ENCODE data around the gene CAVIN1. TPM values are rescaled to one million over a fixed set of nuclear protein-coding genes. Genes with fewer than 3 reads are reported as not detected.

Gene CAVIN1
- total and polyA plus RNA-seq, 2 donors (not counting 3 experiments of a cell fraction or from before 2014, with no cell fraction given): 303 to 663 TPM

DNA sequence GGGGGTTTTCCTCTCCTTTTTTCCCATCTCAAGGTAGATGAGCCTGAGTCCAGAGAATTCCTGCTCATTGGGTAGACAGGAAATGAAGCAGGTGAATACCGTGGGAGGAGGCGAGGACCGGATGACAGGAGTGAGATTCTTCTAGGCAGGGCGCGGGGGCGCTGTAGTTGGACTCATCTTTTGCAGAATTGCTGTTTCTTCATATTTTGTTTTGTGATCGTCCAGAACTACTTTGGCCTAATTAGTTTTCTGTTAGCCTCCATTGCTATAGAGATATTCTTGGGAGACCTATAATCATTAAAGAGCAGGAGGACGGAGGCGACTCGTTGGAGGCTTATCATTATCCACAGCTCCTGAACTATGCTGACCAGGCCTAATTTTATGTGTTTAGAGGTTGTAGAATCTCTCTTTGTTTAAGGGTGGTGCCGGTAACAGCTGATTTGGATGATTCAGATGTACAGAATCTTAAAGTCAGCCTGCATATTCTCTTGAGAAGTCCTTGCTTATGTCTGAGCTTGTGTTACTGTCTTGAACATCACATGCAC is 36.3 kb upstream of the CAVIN1 start:
- Histone ChIP-seq H3K9ac (replicated peaks; ENCODE audit: extremely low read depth, insufficient read depth, low read length) (peak overlapping the region; percentile 66), H3K36me3 (ENCODE audit: control insufficient read depth in 2 of 2, extremely low read depth in 1 of 2, insufficient read depth in 2 of 2, low read length in 2 of 2) (peaks cover 0 to 2% of the 10 kb centered on the region in 2 experiments), H3K4me3 (replicated peaks in 1 of 3; ENCODE audit: insufficient read depth in 1 of 3, low read depth in 1 of 3, low read length in 3 of 3) (peak overlapping the region; percentile 67 to 80 (median 78)), H3K9me1 (replicated peaks; ENCODE audit: control insufficient read depth, extremely low read depth, insufficient read depth, low read length) (no peaks in the 10 kb centered on the region), H3K4me2 (ENCODE audit: insufficient read depth, low read length) (peak overlapping the region; percentile 92), H3K9me3 (replicated peaks; ENCODE audit: control insufficient read depth, insufficient read depth, low read length) (no peaks in the 10 kb centered on the region), H3K79me2 (ENCODE audit: control insufficient read depth, insufficient read depth, low read length) (peaks cover 8% of the 10 kb centered on the region), H3K27ac (ENCODE audit: insufficient read depth, low read depth, low read length) (peak overlapping the region; percentile 51), H2AFZ (ENCODE audit: low read depth, low read length) (peak overlapping the region; percentile 79), H3K4me1 (ENCODE audit: control insufficient read depth, extremely low read depth, insufficient read depth, low read length) (peaks cover 37% of the 10 kb centered on the region), H4K20me1 (replicated peaks; ENCODE audit: control insufficient read depth, extremely low read depth, insufficient read depth, low read length) (peaks cover 2% of the 10 kb centered on the region), H3K27me3 (ENCODE audit: control insufficient read depth in 2 of 2, insufficient read depth in 2 of 2, low read length in 2 of 2) (no peaks in the 10 kb centered on the region)
- intact Hi-C loops (cut with micrococcal nuclease) (loop anchor here (2.0 to 5.0 kb wide), 2 partner anchors 17 to 52 kb away; no protein-coding TSS in a partner anchor), dilution Hi-C loops (cut with MboI; ENCODE audit: extremely low pct_ligation_motif_present, low sequenced_read_pairs) (no loop called here)
- BruUV-seq (replicated peaks): TSS peak; percentile 64
- TF ChIP-seq, protein P1, sequence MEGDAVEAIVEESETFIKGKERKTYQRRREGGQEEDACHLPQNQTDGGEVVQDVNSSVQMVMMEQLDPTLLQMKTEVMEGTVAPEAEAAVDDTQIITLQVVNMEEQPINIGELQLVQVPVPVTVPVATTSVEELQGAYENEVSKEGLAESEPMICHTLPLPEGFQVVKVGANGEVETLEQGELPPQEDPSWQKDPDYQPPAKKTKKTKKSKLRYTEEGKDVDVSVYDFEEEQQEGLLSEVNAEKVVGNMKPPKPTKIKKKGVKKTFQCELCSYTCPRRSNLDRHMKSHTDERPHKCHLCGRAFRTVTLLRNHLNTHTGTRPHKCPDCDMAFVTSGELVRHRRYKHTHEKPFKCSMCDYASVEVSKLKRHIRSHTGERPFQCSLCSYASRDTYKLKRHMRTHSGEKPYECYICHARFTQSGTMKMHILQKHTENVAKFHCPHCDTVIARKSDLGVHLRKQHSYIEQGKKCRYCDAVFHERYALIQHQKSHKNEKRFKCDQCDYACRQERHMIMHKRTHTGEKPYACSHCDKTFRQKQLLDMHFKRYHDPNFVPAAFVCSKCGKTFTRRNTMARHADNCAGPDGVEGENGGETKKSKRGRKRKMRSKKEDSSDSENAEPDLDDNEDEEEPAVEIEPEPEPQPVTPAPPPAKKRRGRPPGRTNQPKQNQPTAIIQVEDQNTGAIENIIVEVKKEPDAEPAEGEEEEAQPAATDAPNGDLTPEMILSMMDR (IDR thresholded peaks at IDR 0.05; ENCODE audit: extremely low read depth in 1 of 2, insufficient read depth in 1 of 2, low read depth in 1 of 2, low read length in 2 of 2): peak; percentile 12 to 28
- TF ChIP-seq GATA2 (IDR thresholded peaks at IDR 0.05; ENCODE audit: insufficient read depth, insufficient read length, low read depth, low read length): no peak
- CTCF ChIA-PET: interaction anchor here (1.0 to 1.6 kb wide), 13 partner anchors 9 to 279 kb away, joined by 3 to 9 read pairs (median 4); partner anchors contain the start of gene CAVIN1
- POLR2A ChIA-PET: no interaction called here
- FAIRE-seq: no peak
- no peak for DNase-seq (ENCODE audit: low read depth, low spot score)

DNA sequence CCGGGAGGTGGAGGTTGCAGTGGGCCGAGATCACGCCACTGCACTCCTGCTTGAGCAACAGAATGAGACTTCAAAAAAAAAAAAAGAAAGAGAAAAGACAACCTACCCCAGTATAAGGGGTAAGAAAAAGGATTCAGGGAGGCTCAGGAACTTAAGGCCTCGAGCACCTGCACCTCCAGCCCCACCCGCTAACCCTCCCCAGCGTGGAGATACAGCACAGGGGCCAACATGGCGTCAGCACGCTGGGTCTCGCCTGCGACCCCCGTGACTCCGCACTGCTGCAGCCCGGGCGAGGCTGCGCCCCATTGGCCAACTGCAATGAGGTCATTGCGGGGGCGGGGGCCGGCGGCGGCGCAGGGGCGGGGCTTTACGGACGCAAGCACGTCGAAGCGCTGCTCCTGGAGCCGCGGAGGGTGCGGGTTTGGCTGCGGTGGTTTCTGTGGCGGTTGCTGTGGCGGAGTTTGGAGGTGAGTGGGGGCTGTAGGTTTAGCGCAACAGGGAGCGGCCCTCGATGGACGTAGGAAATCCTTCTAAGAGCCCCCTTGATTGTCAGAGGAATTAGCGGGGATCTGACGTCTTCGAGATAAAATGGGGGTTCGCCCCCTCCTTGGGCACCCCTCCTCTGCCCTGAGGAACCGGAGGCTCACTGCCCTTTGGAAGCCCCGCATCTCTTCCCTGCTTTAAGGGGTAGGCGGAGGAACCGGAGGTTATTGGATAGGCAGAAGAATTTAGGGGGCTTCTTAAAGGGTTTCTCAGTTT is 35.6 kb upstream of the CAVIN1 start, which contains the start of gene ATP6V0A1:
Gene ATP6V0A1, plus strand, starts transcription at position 382 of the 759 bp plus-strand sequence. CDS start 2,017 bp downstream, outside the sequence.
- FAIRE-seq (peak; percentile 62), DNase-seq (ENCODE audit: low read depth, low spot score) (peak; percentile 91)
- Histone ChIP-seq H3K4me2 (ENCODE audit: insufficient read depth, low read length) (peak within 1 kb of the TSS; percentile 92), H4K20me1 (replicated peaks; ENCODE audit: control insufficient read depth, extremely low read depth, insufficient read depth, low read length) (peaks cover 2% of the 10 kb centered on the region), H3K4me1 (ENCODE audit: control insufficient read depth, extremely low read depth, insufficient read depth, low read length) (peaks cover 37% of the 10 kb centered on the region), H3K9ac (replicated peaks; ENCODE audit: extremely low read depth, insufficient read depth, low read length) (peak within 1 kb of the TSS; percentile 66), H2AFZ (ENCODE audit: low read depth, low read length) (peak within 1 kb of the TSS; percentile 79), H3K4me3 (replicated peaks in 1 of 3; ENCODE audit: insufficient read depth in 1 of 3, low read depth in 1 of 3, low read length in 3 of 3) (peak within 1 kb of the TSS; percentile 67 to 80 (median 78)), H3K9me3 (replicated peaks; ENCODE audit: control insufficient read depth, insufficient read depth, low read length) (no peaks in the 10 kb centered on the region), H3K9me1 (replicated peaks; ENCODE audit: control insufficient read depth, extremely low read depth, insufficient read depth, low read length) (no peaks in the 10 kb centered on the region), H3K27me3 (ENCODE audit: control insufficient read depth in 2 of 2, insufficient read depth in 2 of 2, low read length in 2 of 2) (no peaks in the 10 kb centered on the region), H3K79me2 (ENCODE audit: control insufficient read depth, insufficient read depth, low read length) (peaks cover 8% of the 10 kb centered on the region), H3K27ac (ENCODE audit: insufficient read depth, low read depth, low read length) (peak within 1 kb of the TSS; percentile 57), H3K36me3 (ENCODE audit: control insufficient read depth in 2 of 2, extremely low read depth in 1 of 2, insufficient read depth in 2 of 2, low read length in 2 of 2) (peaks cover 0 to 2% of the 10 kb centered on the region in 2 experiments)
- intact Hi-C loops (cut with micrococcal nuclease) (loop anchor here (2.0 to 5.0 kb wide), 2 partner anchors 16 to 51 kb away; no protein-coding TSS in a partner anchor), dilution Hi-C loops (cut with MboI; ENCODE audit: extremely low pct_ligation_motif_present, low sequenced_read_pairs) (no loop called here)
- CTCF ChIA-PET: interaction anchor here (1.0 to 1.6 kb wide), 7 partner anchors 17 to 147 kb away, joined by 3 to 9 read pairs (median 5); partner anchors contain the start of gene CAVIN1
- POLR2A ChIA-PET: no interaction called here
- no TSS peak for BruUV-seq (replicated peaks)
- TF ChIP-seq EZH2 (IDR thresholded peaks at IDR 0.05; ENCODE audit: borderline replicate concordance, low read depth, low read length, severe bottlenecking) (no peak), MYC (IDR thresholded peaks at IDR 0.05; ENCODE audit: low read depth, low read length) (peak; percentile 63), GATA2 (IDR thresholded peaks at IDR 0.05; ENCODE audit: insufficient read depth, insufficient read length, low read depth, low read length) (no peak), JUN (IDR thresholded peaks at IDR 0.05; ENCODE audit: borderline replicate concordance, insufficient read depth, insufficient read length, low read depth) (no peak), POLR2A (IDR thresholded peaks at IDR 0.05; ENCODE audit: low read depth, low read length) (peak; percentile 79), FOS (IDR thresholded peaks at IDR 0.05; ENCODE audit: borderline replicate concordance, insufficient read depth, low read length) (no peak), POLR2AphosphoS5 (IDR thresholded peaks at IDR 0.05; ENCODE audit: insufficient read depth, low read depth, low read length) (peak; percentile 68)
- TF ChIP-seq, protein P1 (IDR thresholded peaks at IDR 0.05; ENCODE audit: extremely low read depth in 1 of 2, insufficient read depth in 1 of 2, low read depth in 1 of 2, low read length in 2 of 2): no peak
- TF ChIP-seq, protein P2, sequence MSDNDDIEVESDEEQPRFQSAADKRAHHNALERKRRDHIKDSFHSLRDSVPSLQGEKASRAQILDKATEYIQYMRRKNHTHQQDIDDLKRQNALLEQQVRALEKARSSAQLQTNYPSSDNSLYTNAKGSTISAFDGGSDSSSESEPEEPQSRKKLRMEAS (IDR thresholded peaks at IDR 0.05; ENCODE audit: insufficient read depth, insufficient read length): no peak

Data from endothelial cell of umbilical vein (primary cell).